Mesodermal cell (in vitro differentiated cells): ENCODE measurements around the gene TOM1.

Experiments used
- H3K27ac ChIP-seq: 2 replicates; pipeline ENCODE4 v1.7.0; 2013; ENCODE audit warnings: mild to moderate bottlenecking, low read depth, low read length, moderate library complexity; ENCODE audit not compliant: severe bottlenecking
- H3K36me3 ChIP-seq: 2 replicates; pipeline ENCODE4 v1.7.1; 2013; ENCODE audit warnings: mild to moderate bottlenecking, low read length, moderate library complexity; ENCODE audit not compliant: control insufficient read depth, insufficient read depth
- H3K4me1 ChIP-seq: one replicate; pipeline ENCODE4 v1.7.1; 2013; ENCODE audit warnings: mild to moderate bottlenecking, low read length; ENCODE audit not compliant: insufficient read depth, control insufficient read depth, poor library complexity, severe bottlenecking
- H3K4me3 ChIP-seq: 2 replicates; pipeline ENCODE4 v1.7.0; 2013; ENCODE audit warnings: low read length, control low read depth, mild to moderate bottlenecking; ENCODE audit not compliant: insufficient read depth, poor library complexity, severe bottlenecking; ENCODE audit errors: extremely low read depth
- H3K9me3 ChIP-seq: 2 replicates; pipeline ENCODE4 v1.7.1; 2013; ENCODE audit warnings: mild to moderate bottlenecking, low read length, moderate library complexity; ENCODE audit not compliant: control insufficient read depth
- WGBS, 2 experiments: methylation state at CpG; one replicate each; pipeline ENCODE4 v1.1.5; 2013; ENCODE audit warnings: missing lambda C conversion rate in 2 of 2; ENCODE audit not compliant: insufficient coverage in 2 of 2; 5-methylcytosine and 5-hydroxymethylcytosine counted together

TOM1 gene

DNA sequence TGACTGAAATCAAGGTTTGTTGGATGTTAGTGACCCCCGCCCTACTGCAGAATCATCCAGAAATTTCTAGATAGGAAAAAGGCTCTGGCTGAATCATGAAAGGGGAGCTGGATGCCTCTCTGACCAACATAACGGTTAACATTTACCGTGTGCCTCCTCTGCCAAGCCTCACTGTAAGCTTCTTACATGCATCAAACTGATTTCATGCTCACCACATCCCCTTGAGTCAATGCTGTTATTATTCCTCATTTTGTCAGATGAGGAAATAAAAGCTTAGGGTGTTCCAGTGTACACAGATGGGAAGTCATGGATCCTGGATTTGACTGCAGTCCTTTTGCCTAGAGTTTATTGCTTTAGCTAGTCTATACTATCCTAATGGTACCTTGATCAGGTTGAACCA lies 75.3 kb downstream of the TOM1 start:
- peaks cover 24% of the 10 kb centered on the region for H3K4me1 ChIP-seq
- 92 to 100% methylated on average over 2 of the region's 3 CpGs for WGBS, 2 experiments
- H3K27ac ChIP-seq = no peak overlapping the region
- H3K9me3 ChIP-seq = no peaks in the 10 kb centered on the region
- no peak overlapping the region for H3K4me3 ChIP-seq
- H3K36me3 ChIP-seq = no peaks in the 10 kb centered on the region

GRCh38 chr22:35375526-35375925 lies 75.8 kb downstream of the TOM1 start:
- H3K36me3 ChIP-seq = no peaks in the 10 kb centered on the region
- 91 to 92% methylated on average over 8 of the region's 8 CpGs for WGBS, 2 experiments
- no peak overlapping the region for H3K4me3 ChIP-seq
- H3K27ac ChIP-seq = no peak overlapping the region
- no peaks in the 10 kb centered on the region for H3K9me3 ChIP-seq
- H3K4me1 ChIP-seq = peaks cover 29% of the 10 kb centered on the region

DNA sequence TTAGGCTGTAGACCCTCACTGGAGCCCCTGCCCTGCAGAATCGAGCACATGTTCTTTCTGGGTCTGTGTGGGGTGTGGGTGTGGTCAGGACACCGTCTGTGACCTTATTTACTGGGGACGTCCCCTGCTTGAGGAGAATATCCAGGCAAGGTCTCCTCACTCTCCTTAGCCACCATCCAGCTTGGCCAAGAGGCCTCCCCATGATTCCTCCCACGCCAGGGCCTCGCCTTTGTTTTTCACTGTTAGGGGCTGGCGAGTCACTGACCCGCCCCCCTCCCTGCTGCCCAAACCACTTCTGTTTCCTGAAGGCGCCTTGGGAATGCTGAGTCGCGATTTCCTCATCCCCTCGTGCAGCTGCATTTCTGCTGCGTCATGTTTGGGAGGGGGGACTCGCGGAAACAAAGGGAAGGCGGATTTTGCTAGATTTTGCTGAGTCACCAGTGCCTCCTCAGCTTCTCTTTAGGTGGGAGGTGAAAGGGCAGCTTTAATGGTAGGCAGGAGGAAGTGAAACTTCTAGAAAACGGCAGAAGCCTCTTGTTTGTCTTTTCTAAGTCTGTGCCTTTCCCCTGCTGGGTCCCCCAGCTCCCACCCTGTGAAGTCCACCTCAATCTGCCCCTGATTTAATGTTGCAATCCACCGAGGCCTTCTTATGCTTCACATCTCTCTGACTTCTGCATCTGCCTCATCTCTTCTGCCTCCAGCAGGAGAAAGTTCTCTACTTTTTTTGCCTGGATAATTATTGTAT lies 77.2 kb downstream of the TOM1 start:
- no peaks in the 10 kb centered on the region for H3K9me3 ChIP-seq
- peaks cover 30% of the 10 kb centered on the region for H3K4me1 ChIP-seq
- 8 to 11% methylated on average over 10 to 11 of the region's 17 CpGs for WGBS, 2 experiments
- H3K27ac ChIP-seq = peak overlapping the region; percentile 88
- no peak overlapping the region for H3K4me3 ChIP-seq
- H3K36me3 ChIP-seq = no peaks in the 10 kb centered on the region

GRCh38 chr22:35377735-35378134 lies 78.0 kb downstream of the TOM1 start:
- Histone ChIP-seq H3K9me3 (no peaks in the 10 kb centered on the region), H3K27ac (peak overlapping the region; percentile 13), H3K36me3 (no peaks in the 10 kb centered on the region), H3K4me1 (peaks cover 26% of the 10 kb centered on the region), H3K4me3 (no peak overlapping the region)
- WGBS, 2 experiments = 50 to 67% methylated on average over 3 of the region's 3 CpGs

DNA sequence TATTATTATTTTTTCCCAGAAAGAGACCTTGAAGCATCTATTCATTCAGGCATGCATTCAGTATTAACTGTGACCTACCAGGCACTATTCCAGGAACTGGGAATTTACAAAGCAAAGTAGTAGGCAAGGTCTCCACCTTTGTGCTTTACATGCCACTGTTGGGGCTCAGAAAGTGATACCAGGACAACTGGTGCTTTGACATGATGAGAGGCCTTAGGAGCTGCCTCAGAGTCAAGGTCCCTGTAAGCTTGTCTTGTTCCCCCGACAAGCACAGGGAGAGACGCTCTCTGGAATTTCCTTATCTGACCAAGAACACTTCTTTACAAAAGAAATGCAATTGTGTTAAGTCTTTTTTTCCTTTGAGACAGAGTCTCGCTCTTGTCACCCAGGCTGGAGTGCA lies 78.9 kb downstream of the TOM1 start:
- Histone ChIP-seq H3K9me3 (no peaks in the 10 kb centered on the region), H3K36me3 (no peaks in the 10 kb centered on the region), H3K4me3 (no peak overlapping the region), H3K27ac (no peak overlapping the region), H3K4me1 (peaks cover 26% of the 10 kb centered on the region)
- 75 to 100% methylated on average over 1 to 3 of the region's 3 CpGs for WGBS, 2 experiments

- no peaks in the 10 kb centered on the region for H3K9me3 ChIP-seq
- no peak overlapping the region for H3K27ac ChIP-seq
- H3K36me3 ChIP-seq = no peaks in the 10 kb centered on the region
- H3K4me1 ChIP-seq = peaks cover 26% of the 10 kb centered on the region
- H3K4me3 ChIP-seq = no peak overlapping the region
- WGBS, 2 experiments = 81 to 86% methylated on average over 6 to 8 of the region's 10 CpGs
Measured at GRCh38 chr22:35379146-35379993, 79.7 kb downstream of the TOM1 start.

GRCh38 chr22:35380013-35380412 lies 80.3 kb downstream of the TOM1 start:
- no peak overlapping the region for H3K27ac ChIP-seq
- WGBS, 2 experiments = 94 to 97% methylated on average over 5 to 6 of the region's 6 CpGs
- no peaks in the 10 kb centered on the region for H3K36me3 ChIP-seq
- H3K4me1 ChIP-seq = peaks cover 26% of the 10 kb centered on the region
- H3K4me3 ChIP-seq = no peak overlapping the region
- no peaks in the 10 kb centered on the region for H3K9me3 ChIP-seq

DNA sequence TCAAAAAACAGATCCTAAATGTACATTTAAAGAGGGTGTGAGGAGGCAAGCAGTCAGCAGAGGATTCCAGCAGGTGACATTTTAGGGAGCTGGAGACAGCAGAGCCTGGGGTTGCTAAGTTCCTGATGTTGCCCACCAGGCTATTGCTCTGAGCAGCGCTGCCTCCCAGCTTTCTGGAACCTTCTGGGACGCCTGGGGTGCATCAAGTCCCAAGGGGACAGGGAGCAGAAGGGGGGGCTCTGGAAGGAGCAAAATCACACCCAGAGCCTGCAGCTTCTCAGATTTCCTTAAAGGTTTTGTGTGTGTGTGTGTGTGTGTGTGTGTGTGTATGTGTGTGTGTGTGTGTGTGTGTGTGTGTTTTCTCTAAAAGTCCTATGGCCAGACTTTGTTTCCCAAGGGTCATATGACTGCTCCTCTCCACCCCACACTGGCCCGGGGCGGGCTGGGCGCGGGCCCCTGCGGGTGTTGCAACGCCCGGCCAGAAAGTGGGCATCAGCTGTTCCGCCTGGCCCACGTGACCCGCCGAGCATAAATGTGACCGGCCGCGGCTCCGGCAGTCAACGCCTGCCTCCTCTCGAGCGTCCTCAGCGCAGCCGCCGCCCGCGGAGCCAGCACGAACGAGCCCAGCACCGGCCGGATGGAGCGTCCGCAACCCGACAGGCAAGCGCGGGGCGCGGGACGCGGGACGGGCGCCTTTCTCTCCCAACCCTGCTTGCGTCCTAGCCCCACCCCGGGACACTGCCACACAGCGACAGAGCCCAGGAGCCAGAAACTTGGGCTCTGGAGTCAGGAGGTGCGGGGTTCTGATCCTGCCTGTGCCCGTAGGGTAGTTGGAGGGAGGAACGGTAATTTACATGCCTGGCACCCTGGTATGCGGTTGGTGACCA lies 81.1 kb downstream of the TOM1 start, which contains the start of gene HMOX1:
Gene HMOX1, plus strand, starts transcription at position 560 of the 887 bp plus-strand sequence. Its CDS starts 78 bp downstream, at position 638.
- 2 to 10% methylated on average over 24 to 40 of the region's 47 CpGs for WGBS, 2 experiments
- Histone ChIP-seq H3K4me1 (peaks cover 26% of the 10 kb centered on the region), H3K27ac (no peak within 1 kb of the TSS)

GRCh38 chr22:35381424-35382009 lies 81.8 kb downstream of the TOM1 start:
- peak overlapping the region; percentile 41 for H3K4me3 ChIP-seq
- H3K9me3 ChIP-seq = no peaks in the 10 kb centered on the region
- H3K4me1 ChIP-seq = peaks cover 23% of the 10 kb centered on the region
- 88 to 93% methylated on average over 4 to 5 of the region's 5 CpGs for WGBS, 2 experiments
- no peak overlapping the region for H3K27ac ChIP-seq
- peaks cover 3% of the 10 kb centered on the region for H3K36me3 ChIP-seq

More for the DNA sequence above, 81.1 kb downstream of the TOM1 start, which contains the start of gene HMOX1:
- Histone ChIP-seq H3K9me3 (no peaks in the 10 kb centered on the region), H3K36me3 (no peaks in the 10 kb centered on the region), H3K4me3 (peak within 1 kb of the TSS; percentile 41)

DNA sequence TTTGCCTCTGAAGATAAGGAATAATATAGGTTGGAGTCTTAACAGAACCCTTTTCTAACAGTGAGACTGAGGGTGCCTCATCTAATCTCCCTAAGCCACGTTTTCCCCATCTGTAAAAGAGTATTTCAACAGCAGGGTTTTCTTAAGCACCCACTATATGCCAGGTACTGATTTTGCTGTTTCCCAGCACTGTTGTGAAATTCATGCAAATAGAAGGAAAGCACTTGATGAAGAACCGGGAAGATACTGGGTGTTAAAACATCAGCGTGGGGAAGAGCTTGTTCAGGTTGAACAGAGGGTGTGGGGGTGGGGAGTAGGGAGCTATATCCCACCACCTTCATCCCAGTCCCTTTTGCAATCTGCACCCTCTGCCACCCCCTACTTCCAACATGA lies 84.0 kb downstream of the TOM1 start:
- WGBS, 2 experiments = 94 to 100% methylated on average over 1 to 3 of the region's 3 CpGs
- peaks cover 10% of the 10 kb centered on the region for H3K36me3 ChIP-seq
- peaks cover 14% of the 10 kb centered on the region for H3K4me1 ChIP-seq
- no peaks in the 10 kb centered on the region for H3K9me3 ChIP-seq
- no peak overlapping the region for H3K4me3 ChIP-seq
- no peak overlapping the region for H3K27ac ChIP-seq
